ENCODE measurements around the gene KICS2. TPM values are rescaled to one million over a fixed set of nuclear protein-coding genes. Genes with fewer than 3 reads are reported as not detected.

KICS2 gene
- 1 to 10 TPM; 4.5 to 6.7 (median 5.4) TPM for polyA plus RNA-seq (ENCODE audit: insufficient read length in 4 of 4)

- DNase-seq (ENCODE audit: low read depth in 4 of 4, low spot score in 2 of 4), result peak; percentile 81 to 89 (median 88)
Measured at GRCh38 chr12:64222009-64222765, at the start of gene KICS2. TSS of gene KICS2 (minus strand) at chr12:64222296. CDS start at chr12:64222237, 59 bp downstream.

GRCh38 chr12:64270411-64270810 is 48.3 kb upstream of the KICS2 start:
- no peak for DNase-seq (ENCODE audit: low read depth in 4 of 4, low spot score in 2 of 4)

- DNase-seq (ENCODE audit: low read depth in 4 of 4, low spot score in 2 of 4), result no peak
Measured at GRCh38 chr12:64269161-64269560, 47.1 kb upstream of the KICS2 start.

- DNase-seq (ENCODE audit: low read depth in 4 of 4, low spot score in 2 of 4), result no peak
Measured at GRCh38 chr12:64268409-64268808, 46.3 kb upstream of the KICS2 start.

GRCh38 chr12:64265839-64266238 is 43.7 kb upstream of the KICS2 start:
- DNase-seq (ENCODE audit: low read depth in 4 of 4, low spot score in 2 of 4), result no peak

- no peak for DNase-seq (ENCODE audit: low read depth in 4 of 4, low spot score in 2 of 4)
Measured at GRCh38 chr12:64261813-64262212, 39.7 kb upstream of the KICS2 start.

GRCh38 chr12:64258576-64258975 is 36.5 kb upstream of the KICS2 start:
- no peak for DNase-seq (ENCODE audit: low read depth in 4 of 4, low spot score in 2 of 4)

- peak; percentile 29 to 68 (median 36) for DNase-seq (ENCODE audit: low read depth in 4 of 4, low spot score in 2 of 4)
Measured at GRCh38 chr12:64256166-64256800, 34.2 kb upstream of the KICS2 start.

GRCh38 chr12:64255249-64255648 is 33.2 kb upstream of the KICS2 start:
- no peak for DNase-seq (ENCODE audit: low read depth in 4 of 4, low spot score in 2 of 4)

- no peak for DNase-seq (ENCODE audit: low read depth in 4 of 4, low spot score in 2 of 4)
Measured at GRCh38 chr12:64253356-64253755, 31.3 kb upstream of the KICS2 start.

GRCh38 chr12:64252681-64253080 is 30.6 kb upstream of the KICS2 start:
- no peak for DNase-seq (ENCODE audit: low read depth in 4 of 4, low spot score in 2 of 4)

GRCh38 chr12:64243809-64244208 is 21.7 kb upstream of the KICS2 start:
- no peak for DNase-seq (ENCODE audit: low read depth in 4 of 4, low spot score in 2 of 4)

- DNase-seq (ENCODE audit: low read depth in 4 of 4, low spot score in 2 of 4), result no peak
Measured at GRCh38 chr12:64240781-64241180, 18.7 kb upstream of the KICS2 start.

- no peak for DNase-seq (ENCODE audit: low read depth in 4 of 4, low spot score in 2 of 4)
Measured at GRCh38 chr12:64237382-64237781, 15.3 kb upstream of the KICS2 start.

- no peak for DNase-seq (ENCODE audit: low read depth in 4 of 4, low spot score in 2 of 4)
Measured at GRCh38 chr12:64236549-64236948, 14.5 kb upstream of the KICS2 start.

GRCh38 chr12:64232196-64232595 is 10.1 kb upstream of the KICS2 start:
- no peak for DNase-seq (ENCODE audit: low read depth in 4 of 4, low spot score in 2 of 4)

- no peak for DNase-seq (ENCODE audit: low read depth in 4 of 4, low spot score in 2 of 4)
Measured at GRCh38 chr12:64229796-64230195, 7.7 kb upstream of the KICS2 start.

- DNase-seq (ENCODE audit: low read depth in 4 of 4, low spot score in 2 of 4), result no peak
Measured at GRCh38 chr12:64229240-64229639, 7.1 kb upstream of the KICS2 start.

- DNase-seq (ENCODE audit: low read depth in 4 of 4, low spot score in 2 of 4), result no peak
Measured at GRCh38 chr12:64225626-64226025, 3.5 kb upstream of the KICS2 start.

GRCh38 chr12:64221651-64222008 is 466 bp downstream of the KICS2 start:
- peak; percentile 51 to 74 (median 71) for DNase-seq (ENCODE audit: low read depth in 4 of 4, low spot score in 2 of 4)

- no peak for DNase-seq (ENCODE audit: low read depth in 4 of 4, low spot score in 2 of 4)
Measured at GRCh38 chr12:64220046-64220445, 2.0 kb downstream of the KICS2 start.

- DNase-seq (ENCODE audit: low read depth in 4 of 4, low spot score in 2 of 4), result no peak
Measured at GRCh38 chr12:64219145-64219544, 3.0 kb downstream of the KICS2 start.
